SK-N-SH (cell line): ENCODE results near the gene AP2A2. TPM values are rescaled to one million over a fixed set of nuclear protein-coding genes. Genes with fewer than 3 reads are reported as not detected.

Experiments
- CTCF ChIA-PET: fragments of 300-600, 350-600 bp; formaldehyde crosslinking; extraction: SDS; loops from one replicate; lab custom pipeline; 2021; lab: Yijun Ruan, JAX
- POLR2A ChIA-PET: fragments of 350-600 bp; sonication (Branson Sonifier 250); formaldehyde crosslinking; extraction: SDS; loops from one replicate; lab custom pipeline; 2020; ENCODE audit warnings: antibody characterized with exemption, inconsistent platforms; lab: Yijun Ruan, JAX
- DNase-seq: peaks from one replicate; pipeline ENCODE4 v3.0.0; 2012
- H2AFZ ChIP-seq: fragments of 200-600 bp; sonication (generic); 2 replicates; pipeline ENCODE4 v1.8.1; 2016; ENCODE audit warnings: antibody characterized with exemption, mild to moderate bottlenecking, low read depth
- H3F3A ChIP-seq: fragments of 200-600 bp; sonication (generic); replicated peaks from 2 replicates; pipeline ENCODE3; 2016; ENCODE audit warnings: antibody characterized with exemption, mild to moderate bottlenecking; ENCODE audit not compliant: insufficient read depth
- H3K27ac ChIP-seq, 2 experiments: fragments of 200-500 bp in 1 of 2; fragments of 200-600 bp in 1 of 2; sonication (Bioruptor generic) in 1 of 2; sonication (generic), shearing (Covaris generic) in 1 of 2; 2 replicates each; pipeline versions ENCODE4 v1.5.1 to v1.6.1; 2014 to 2016; ENCODE audit warnings: low read depth in 2 of 2, inconsistent platforms in 1 of 2, low read length in 1 of 2, mild to moderate bottlenecking in 1 of 2, mixed read lengths in 1 of 2
- H3K27me3 ChIP-seq: fragments of 200-600 bp; sonication (generic), shearing (Covaris generic); 2 replicates; pipeline ENCODE4 v1.6.1; 2016; ENCODE audit warnings: mixed run types; ENCODE audit not compliant: insufficient read depth
- H3K36me3 ChIP-seq, 2 experiments: fragments of 200-500 bp in 1 of 2; fragments of 200-600 bp in 1 of 2; sonication (Bioruptor generic) in 1 of 2; sonication (generic) in 1 of 2; replicated peaks in 1 of 2; 2 replicates each; pipeline versions ENCODE3 to v1.5.1; 2014 to 2016; ENCODE audit warnings: low read length in 1 of 2, mild to moderate bottlenecking in 1 of 2; ENCODE audit not compliant: insufficient read depth in 2 of 2, control insufficient read depth in 1 of 2
- H3K4me1 ChIP-seq, 2 experiments: fragments of 200-500 bp in 1 of 2; fragments of 200-600 bp in 1 of 2; sonication (Bioruptor generic) in 1 of 2; sonication (generic), shearing (Covaris generic) in 1 of 2; 2 replicates each; pipeline versions ENCODE4 v1.5.1 to v1.6.1; 2014 to 2016; ENCODE audit warnings: low read depth in 1 of 2, low read length in 1 of 2, mixed run types in 1 of 2; ENCODE audit not compliant: insufficient read depth in 2 of 2, control insufficient read depth in 1 of 2
- H3K4me2 ChIP-seq: fragments of 200-600 bp; sonication (generic), shearing (Covaris generic); 2 replicates; pipeline ENCODE4 v1.6.1; 2017; ENCODE audit warnings: mixed run types
- H3K4me3 ChIP-seq, 2 experiments: fragments of 200-500 bp in 1 of 2; fragments of 200-600 bp in 1 of 2; sonication (Bioruptor generic) in 1 of 2; sonication (generic), shearing (Covaris generic) in 1 of 2; 2 replicates each; pipeline versions ENCODE4 v1.5.1 to v1.8.1; 2014 to 2016; ENCODE audit warnings: low read depth in 2 of 2, inconsistent platforms in 1 of 2, low read length in 1 of 2, mild to moderate bottlenecking in 1 of 2, mixed read lengths in 1 of 2, moderate library complexity in 1 of 2
- H3K79me2 ChIP-seq: fragments of 200-600 bp; sonication (generic); 2 replicates; pipeline ENCODE4 v1.8.1; 2017; ENCODE audit warnings: mild to moderate bottlenecking; ENCODE audit not compliant: insufficient read depth
- H3K9ac ChIP-seq: fragments of 200-600 bp; sonication (generic); 2 replicates; pipeline ENCODE4 v1.6.1; 2017; ENCODE audit warnings: mixed run types
- H3K9me2 ChIP-seq: fragments of 200-600 bp; sonication (generic); 2 replicates; pipeline ENCODE4 v1.6.1; 2017; ENCODE audit warnings: mixed run types
- H3K9me3 ChIP-seq: fragments of 200-600 bp; sonication (generic); 2 replicates; pipeline ENCODE4 v1.6.1; 2017; ENCODE audit warnings: mixed run types, mild to moderate bottlenecking, moderate library complexity
- H4K20me1 ChIP-seq: fragments of 200-600 bp; sonication (generic); 2 replicates; pipeline ENCODE4 v1.6.1; 2017; ENCODE audit warnings: mild to moderate bottlenecking, mixed run types; ENCODE audit not compliant: insufficient read depth
- CHD2 ChIP-seq: fragments of 150-350 bp; IDR thresholded peaks from 2 replicates; pipeline ENCODE4 v1.6.1; 2018; ENCODE audit warnings: low read length; ENCODE audit not compliant: partially characterized antibody
- EZH2phosphoT487 ChIP-seq: fragments of 200-600 bp; sonication (generic); IDR thresholded peaks from 2 replicates; pipeline ENCODE4 v1.6.1; 2017; ENCODE audit warnings: low read depth, mixed run types, mild to moderate bottlenecking, antibody characterized with exemption, moderate library complexity, borderline replicate concordance
- MEF2A ChIP-seq: IDR thresholded peaks from 2 replicates; pipeline ENCODE4 v1.4.0; 2012; ENCODE audit warnings: low read depth, borderline replicate concordance
- NFIC ChIP-seq: IDR thresholded peaks from 2 replicates; pipeline ENCODE4 v1.4.0; 2012; ENCODE audit warnings: borderline replicate concordance
- RXRA ChIP-seq: IDR thresholded peaks from 2 replicates; pipeline ENCODE4 v1.4.0; 2012; ENCODE audit warnings: low read depth, mild to moderate bottlenecking, borderline replicate concordance
- TEAD4 ChIP-seq: IDR thresholded peaks from 2 replicates; pipeline ENCODE4 v1.4.0; 2012; ENCODE audit warnings: mild to moderate bottlenecking, borderline replicate concordance; ENCODE audit not compliant: insufficient read depth
- WGBS: methylation state at CpG from one replicate; pipeline ENCODE4 v1.1.6; 2017; ENCODE audit warnings: low lambda C conversion rate; 5-methylcytosine and 5-hydroxymethylcytosine counted together
- polyA plus RNA-seq, 3 experiments: library from polyadenylated mRNA; depleted of rRNA; stranded (reverse); fragments of >200 nt; gene quantifications; 2 replicates each; pipeline ENCODE4 v1.2.3, GENCODE V29; 2012
- TF ChIP-seq, protein P1 (sequence below): fragments of 200-600 bp; sonication (generic); IDR thresholded peaks from 2 replicates; pipeline ENCODE4 v1.6.1; 2017; ENCODE audit warnings: antibody characterized with exemption, mild to moderate bottlenecking, moderate library complexity
- TF ChIP-seq, protein P2 (sequence below): IDR thresholded peaks from 2 replicates; pipeline ENCODE4; 2012
- TF ChIP-seq, protein P3 (sequence below): IDR thresholded peaks from 2 replicates; pipeline ENCODE4 v1.4.0; 2012; ENCODE audit warnings: low read depth, borderline replicate concordance

The AP2A2 gene
- polyA plus RNA-seq, 1 of the 3 experiments (the other 2 are of a cell fraction), result 42.7 TPM

DNA sequence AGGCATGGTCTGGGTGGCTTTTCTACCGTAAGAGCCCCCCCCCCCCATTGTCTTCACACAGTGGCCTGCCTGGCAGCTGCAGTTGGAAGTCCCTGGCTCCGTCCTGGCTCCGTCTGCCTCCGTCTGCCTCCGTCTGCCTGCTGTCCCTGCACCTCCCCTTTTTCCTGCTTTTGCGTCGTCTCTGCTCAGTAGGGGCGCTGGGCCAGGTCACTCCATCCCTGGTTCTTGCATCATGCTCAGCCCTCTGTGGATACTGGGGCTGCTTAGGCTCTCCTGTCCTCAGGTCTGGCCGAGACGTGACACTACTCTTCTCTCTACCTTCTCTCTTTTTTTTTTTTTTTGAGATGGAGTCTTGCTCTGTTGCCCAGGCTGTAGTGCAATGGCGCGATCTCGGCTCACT is 27.8 kb downstream of the AP2A2 start:
- H3K36me3 ChIP-seq, result peaks cover 8 to 9% of the 10 kb centered on the region in 2 experiments
- no peaks in the 10 kb centered on the region; the same call in 1 of the 2 replicates for H3K9me3 ChIP-seq
- peaks cover 0 to 28% of the 10 kb centered on the region in 2 experiments; a peak in 1 of 4 replicates for H3K4me1 ChIP-seq
- no peaks in the 10 kb centered on the region for H3F3A ChIP-seq
- H3K4me2 ChIP-seq, result no peak overlapping the region
- no peak overlapping the region for H3K27ac ChIP-seq
- peaks cover 44% of the 10 kb centered on the region for H4K20me1 ChIP-seq
- TF ChIP-seq, protein P1, sequence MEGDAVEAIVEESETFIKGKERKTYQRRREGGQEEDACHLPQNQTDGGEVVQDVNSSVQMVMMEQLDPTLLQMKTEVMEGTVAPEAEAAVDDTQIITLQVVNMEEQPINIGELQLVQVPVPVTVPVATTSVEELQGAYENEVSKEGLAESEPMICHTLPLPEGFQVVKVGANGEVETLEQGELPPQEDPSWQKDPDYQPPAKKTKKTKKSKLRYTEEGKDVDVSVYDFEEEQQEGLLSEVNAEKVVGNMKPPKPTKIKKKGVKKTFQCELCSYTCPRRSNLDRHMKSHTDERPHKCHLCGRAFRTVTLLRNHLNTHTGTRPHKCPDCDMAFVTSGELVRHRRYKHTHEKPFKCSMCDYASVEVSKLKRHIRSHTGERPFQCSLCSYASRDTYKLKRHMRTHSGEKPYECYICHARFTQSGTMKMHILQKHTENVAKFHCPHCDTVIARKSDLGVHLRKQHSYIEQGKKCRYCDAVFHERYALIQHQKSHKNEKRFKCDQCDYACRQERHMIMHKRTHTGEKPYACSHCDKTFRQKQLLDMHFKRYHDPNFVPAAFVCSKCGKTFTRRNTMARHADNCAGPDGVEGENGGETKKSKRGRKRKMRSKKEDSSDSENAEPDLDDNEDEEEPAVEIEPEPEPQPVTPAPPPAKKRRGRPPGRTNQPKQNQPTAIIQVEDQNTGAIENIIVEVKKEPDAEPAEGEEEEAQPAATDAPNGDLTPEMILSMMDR, result no peak
- no peak for TF ChIP-seq CHD2
- 83% methylated on average over 13 of the region's 13 CpGs for WGBS
- peaks cover 90% of the 10 kb centered on the region for H3K79me2 ChIP-seq
- H3K27me3 ChIP-seq, result no peaks in the 10 kb centered on the region
- H3K9ac ChIP-seq, result no peak overlapping the region
- POLR2A ChIA-PET, result no interaction called here
- CTCF ChIA-PET, result interaction anchor here (1.4 to 1.5 kb wide), 2 partner anchors 17 to 28 kb away, joined by 4 to 7 read pairs; partner anchors contain the start of gene AP2A2
- no peak for DNase-seq
- no peak overlapping the region for H2AFZ ChIP-seq
- no peak overlapping the region for H3K4me3 ChIP-seq
- H3K9me2 ChIP-seq, result no peaks in the 10 kb centered on the region

DNA sequence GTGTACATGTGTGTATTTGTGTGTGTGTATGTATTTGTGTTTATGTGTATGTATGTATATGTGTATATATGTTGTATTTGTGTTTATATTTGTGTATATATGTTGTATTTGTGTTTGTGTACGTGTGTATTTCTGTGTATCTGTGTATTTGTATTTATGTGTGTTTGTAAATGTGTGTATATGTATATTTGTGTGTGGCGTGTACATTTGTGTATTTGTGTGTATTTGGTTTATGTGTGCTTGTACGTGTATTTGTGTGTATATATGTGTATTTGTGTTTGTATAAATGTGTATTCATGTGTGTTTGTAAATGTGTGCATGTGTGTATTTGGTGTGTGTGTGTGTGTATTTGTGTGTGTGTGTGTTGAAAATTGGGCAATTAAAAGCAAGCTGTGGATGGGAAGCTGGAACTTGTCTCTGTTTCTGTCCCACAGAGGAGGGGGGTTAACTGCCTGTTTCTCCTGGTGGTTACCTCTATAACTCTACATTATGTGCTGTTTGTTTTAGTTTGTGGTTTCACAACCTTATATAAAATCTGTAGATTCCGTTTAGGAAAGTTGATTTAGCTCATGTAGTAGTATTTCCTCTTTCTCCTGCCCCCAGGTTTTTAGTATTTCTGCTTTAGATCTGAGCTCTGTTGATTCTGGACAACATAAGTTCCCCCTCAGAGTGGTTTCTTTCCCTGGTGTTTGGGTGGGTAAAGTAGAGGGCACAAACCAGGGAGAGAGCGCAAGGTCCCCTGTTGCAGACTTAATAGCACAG is 28.9 kb downstream of the AP2A2 start:
- no peaks in the 10 kb centered on the region for H3F3A ChIP-seq
- H3K9ac ChIP-seq, result no peak overlapping the region
- no peak overlapping the region for H3K4me3 ChIP-seq
- no peak for DNase-seq
- TF ChIP-seq, protein P2, sequence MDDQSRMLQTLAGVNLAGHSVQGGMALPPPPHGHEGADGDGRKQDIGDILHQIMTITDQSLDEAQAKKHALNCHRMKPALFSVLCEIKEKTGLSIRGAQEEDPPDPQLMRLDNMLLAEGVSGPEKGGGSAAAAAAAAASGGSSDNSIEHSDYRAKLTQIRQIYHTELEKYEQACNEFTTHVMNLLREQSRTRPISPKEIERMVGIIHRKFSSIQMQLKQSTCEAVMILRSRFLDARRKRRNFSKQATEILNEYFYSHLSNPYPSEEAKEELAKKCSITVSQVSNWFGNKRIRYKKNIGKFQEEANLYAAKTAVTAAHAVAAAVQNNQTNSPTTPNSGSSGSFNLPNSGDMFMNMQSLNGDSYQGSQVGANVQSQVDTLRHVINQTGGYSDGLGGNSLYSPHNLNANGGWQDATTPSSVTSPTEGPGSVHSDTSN, result no peak
- TF ChIP-seq EZH2phosphoT487, result no peak
- no peak for TF ChIP-seq MEF2A
- no peak for TF ChIP-seq TEAD4
- TF ChIP-seq NFIC, result no peak
- TF ChIP-seq, protein P3, sequence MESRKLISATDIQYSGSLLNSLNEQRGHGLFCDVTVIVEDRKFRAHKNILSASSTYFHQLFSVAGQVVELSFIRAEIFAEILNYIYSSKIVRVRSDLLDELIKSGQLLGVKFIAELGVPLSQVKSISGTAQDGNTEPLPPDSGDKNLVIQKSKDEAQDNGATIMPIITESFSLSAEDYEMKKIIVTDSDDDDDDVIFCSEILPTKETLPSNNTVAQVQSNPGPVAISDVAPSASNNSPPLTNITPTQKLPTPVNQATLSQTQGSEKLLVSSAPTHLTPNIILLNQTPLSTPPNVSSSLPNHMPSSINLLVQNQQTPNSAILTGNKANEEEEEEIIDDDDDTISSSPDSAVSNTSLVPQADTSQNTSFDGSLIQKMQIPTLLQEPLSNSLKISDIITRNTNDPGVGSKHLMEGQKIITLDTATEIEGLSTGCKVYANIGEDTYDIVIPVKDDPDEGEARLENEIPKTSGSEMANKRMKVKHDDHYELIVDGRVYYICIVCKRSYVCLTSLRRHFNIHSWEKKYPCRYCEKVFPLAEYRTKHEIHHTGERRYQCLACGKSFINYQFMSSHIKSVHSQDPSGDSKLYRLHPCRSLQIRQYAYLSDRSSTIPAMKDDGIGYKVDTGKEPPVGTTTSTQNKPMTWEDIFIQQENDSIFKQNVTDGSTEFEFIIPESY, result no peak
- TF ChIP-seq RXRA, result no peak
- ChIA-PET CTCF (interaction anchor here (1.0 to 2.3 kb wide), 4 partner anchors 18 to 106 kb away, joined by 3 to 7 read pairs (median 4); no protein-coding TSS in a partner anchor), POLR2A (no interaction called here)
- no peak overlapping the region for H3K4me2 ChIP-seq
- peaks cover 0 to 28% of the 10 kb centered on the region in 2 experiments; a peak in 1 of 4 replicates for H3K4me1 ChIP-seq
- peaks cover 3 to 10% of the 10 kb centered on the region in 2 experiments for H3K36me3 ChIP-seq
- no peaks in the 10 kb centered on the region for H3K9me2 ChIP-seq
- H2AFZ ChIP-seq, result no peak overlapping the region
- H4K20me1 ChIP-seq, result peaks cover 50% of the 10 kb centered on the region
- peaks cover 82% of the 10 kb centered on the region for H3K79me2 ChIP-seq
- H3K9me3 ChIP-seq, result no peaks in the 10 kb centered on the region
- H3K27me3 ChIP-seq, result no peaks in the 10 kb centered on the region
- no peak overlapping the region; a peak in 1 of 4 replicates for H3K27ac ChIP-seq
- 94% methylated on average over 5 of the region's 5 CpGs for WGBS
